T-helper 2 cell (primary cell): ENCODE results near the gene HDAC11.

Experiments
- DNase-seq, 5 experiments: peaks; one replicate each; pipeline versions ENCODE4 v3.0.0 to v3.0.0-alpha.2; 2012 to 2022

The HDAC11 gene

GRCh38 chr3:13526626-13526949 lies 46.5 kb downstream of the HDAC11 start:
- DNase-seq: no peak

- DNase-seq: no peak
Observed at GRCh38 chr3:13528217-13528867, 48.2 kb downstream of the HDAC11 start.

DNA sequence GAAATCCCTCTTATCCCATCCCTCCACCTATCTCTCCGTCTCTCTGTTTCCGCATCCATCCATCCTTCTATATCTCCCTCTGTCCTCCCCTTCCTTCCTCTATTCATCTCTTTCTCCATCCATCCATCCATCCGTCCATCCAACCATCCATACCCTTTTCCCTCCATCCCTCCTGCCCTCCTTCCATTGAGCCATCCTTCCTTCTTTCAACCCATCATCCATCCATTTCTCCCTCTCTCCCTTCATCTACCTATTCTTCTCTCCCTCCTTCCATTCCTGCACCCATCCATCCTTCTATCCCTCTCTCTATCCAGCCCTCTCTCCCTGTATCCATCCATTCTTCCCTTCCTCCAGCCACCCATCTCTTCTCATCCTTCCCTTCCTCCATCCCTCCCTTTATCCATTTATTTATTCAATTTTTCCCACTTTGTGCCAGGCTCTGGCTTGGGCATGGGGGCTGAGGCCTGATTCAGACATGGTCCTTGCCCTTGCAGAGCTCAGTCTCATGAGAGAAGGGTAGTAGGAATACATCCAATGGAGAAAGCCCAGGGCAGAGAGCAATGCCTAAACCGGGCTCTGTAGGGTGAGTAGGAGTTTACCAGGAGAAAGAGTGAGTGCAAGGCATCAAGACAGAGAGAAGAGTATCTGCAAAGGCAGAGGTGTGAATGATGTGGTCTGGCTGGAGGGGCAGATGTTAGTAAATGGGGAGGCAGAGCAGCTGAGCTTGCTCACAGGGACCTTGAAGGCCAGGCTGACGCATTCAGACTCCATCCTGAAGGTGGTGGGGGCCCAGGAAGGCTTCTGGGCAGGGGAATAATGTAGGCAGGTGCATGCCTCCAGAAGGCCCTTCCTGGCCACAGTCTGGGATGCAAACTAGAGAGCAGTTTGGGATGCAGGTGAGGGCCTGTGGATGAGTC lies 49.3 kb downstream of the HDAC11 start:
- DNase-seq: no peak

- DNase-seq: no peak
Observed at GRCh38 chr3:13530241-13531009, 50.3 kb downstream of the HDAC11 start.

- no peak for DNase-seq
Observed at GRCh38 chr3:13532085-13532484, 52.0 kb downstream of the HDAC11 start.

GRCh38 chr3:13532631-13533030 lies 52.5 kb downstream of the HDAC11 start:
- no peak for DNase-seq

- DNase-seq: no peak
Observed at GRCh38 chr3:13533885-13534301, 53.8 kb downstream of the HDAC11 start.

DNA sequence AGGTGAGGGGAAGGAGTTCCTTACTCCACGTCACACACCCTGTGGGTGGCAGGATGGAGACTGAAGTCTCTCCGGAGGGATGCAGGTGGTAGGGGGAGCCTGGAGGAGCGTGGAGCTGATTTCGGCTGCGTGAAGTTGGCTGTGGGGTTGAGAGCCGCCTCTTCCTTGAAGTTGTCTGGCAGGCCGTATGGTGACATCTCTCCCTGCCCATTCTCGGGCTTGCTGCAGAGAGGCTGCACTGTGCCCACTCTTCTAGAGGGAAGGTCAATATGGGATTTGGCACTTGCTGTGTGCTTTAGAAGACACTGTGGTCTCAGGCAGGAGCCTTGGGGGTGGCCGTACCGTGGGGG lies 55.4 kb downstream of the HDAC11 start:
- DNase-seq: no peak

- DNase-seq: no peak
Observed at GRCh38 chr3:13535905-13536304, 55.8 kb downstream of the HDAC11 start.

GRCh38 chr3:13536432-13536831 lies 56.3 kb downstream of the HDAC11 start:
- no peak for DNase-seq

DNA sequence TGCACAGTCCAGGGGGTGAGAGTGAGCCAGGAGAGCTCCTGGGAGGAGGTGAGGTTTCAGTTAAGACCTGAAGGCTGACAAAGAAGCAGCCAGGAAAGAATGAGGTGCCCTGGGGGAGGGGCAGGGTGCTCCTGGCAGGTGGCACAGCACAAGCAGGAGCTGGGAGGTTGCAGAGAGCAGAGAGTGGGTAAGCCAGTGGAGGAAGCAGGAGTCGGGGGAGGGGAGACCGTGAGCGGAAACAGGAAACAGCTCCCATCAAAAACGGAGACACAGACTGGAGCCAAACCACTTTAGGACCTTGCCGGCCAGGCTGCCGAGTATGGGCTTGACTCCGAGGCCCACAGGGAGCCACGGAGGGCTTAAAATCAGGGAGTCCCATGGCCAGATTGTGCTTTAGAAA lies 56.7 kb downstream of the HDAC11 start:
- no peak for DNase-seq

- DNase-seq: no peak
Observed at GRCh38 chr3:13537244-13537908, 57.3 kb downstream of the HDAC11 start.

DNA sequence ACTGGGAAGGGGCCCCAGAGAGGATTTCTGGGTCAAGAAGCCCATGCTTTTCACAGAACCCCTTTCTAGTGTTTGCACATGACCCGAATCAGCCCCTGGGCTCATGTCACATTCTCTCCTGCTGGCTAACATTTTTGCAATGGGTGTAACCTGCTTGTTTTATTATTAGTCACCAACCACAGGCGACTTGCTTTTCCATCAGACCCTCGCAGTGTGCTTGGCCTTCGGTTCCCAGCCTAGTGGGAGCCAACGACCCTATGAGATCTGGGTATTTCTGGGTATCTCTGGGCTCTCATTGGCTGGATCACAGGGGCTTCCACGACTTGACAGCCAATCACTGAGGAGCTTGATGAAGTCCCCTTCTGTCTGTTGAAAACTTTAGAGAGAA lies 57.8 kb downstream of the HDAC11 start:
- no peak for DNase-seq

DNA sequence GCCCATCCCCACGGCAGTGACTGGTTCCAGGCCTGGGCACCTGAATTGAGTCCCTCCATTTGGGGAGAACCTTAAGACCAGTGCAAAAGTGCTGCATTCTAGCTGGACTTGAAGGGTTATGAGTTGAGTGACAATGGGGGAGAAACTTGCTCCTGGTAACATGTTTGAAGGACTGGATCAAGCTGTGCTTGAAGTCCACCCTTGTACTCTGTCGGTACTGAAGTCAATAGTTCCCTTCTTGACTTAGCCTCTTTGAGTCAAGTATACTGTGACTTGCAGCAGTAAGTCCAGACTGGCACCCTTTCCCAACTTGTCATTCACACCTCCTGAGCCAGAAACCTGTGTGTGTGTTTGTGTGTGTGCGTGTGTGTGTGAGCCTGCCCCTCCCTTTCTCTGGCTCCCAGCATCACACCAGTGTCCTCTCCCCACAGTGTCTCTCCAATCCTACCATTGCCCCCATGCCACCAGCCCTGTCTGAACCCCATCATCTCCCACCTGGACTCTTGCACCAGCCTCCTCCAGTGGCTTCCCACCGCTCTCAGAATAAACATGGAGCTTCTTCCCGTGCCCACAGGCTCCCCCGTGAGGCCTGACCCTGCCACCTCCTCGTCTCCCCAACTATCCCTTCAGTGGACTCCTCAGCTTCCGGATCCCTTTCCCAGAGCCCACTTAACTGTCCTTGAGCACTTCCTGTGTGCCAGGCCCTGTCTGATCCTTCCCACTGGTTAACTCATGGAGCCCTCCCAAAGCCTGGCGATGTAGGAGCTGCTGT lies 58.6 kb downstream of the HDAC11 start:
- DNase-seq: no peak

DNA sequence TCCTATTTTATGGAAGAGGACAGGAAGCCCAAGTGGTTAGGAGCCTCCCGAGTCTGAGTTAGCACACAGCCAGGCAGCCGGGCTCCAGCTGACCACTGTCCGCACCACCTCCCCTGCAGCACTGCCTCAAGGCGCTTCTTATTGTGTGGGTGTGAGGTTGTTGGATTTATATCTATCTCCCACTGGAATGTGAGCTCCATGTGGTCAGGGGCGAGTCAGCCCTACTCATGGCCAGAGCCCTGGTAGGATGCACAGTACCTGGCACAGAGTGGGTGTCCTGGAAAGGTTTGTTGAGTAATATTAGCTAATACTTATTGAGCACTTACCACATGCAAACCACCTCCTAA lies 59.2 kb downstream of the HDAC11 start:
- no peak for DNase-seq

DNA sequence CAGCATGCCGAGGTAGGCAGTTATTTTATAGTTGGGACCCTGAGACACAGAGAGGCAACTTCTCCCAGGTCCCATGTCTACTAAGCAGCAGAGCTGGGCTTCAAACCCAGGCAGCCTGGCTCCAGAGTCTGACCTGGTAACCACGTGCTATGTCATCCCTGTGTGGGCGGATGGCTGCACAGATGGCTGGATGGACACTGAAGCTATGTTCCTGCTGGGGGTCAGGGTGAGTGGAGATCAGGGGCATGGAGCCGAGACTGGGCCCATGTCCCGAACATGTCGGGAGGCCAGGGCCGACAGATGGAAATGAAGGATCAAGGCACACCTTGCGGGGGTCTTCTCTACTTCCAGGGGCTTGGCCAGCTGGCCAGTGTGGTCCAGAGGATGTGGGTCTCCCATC lies 59.6 kb downstream of the HDAC11 start:
- DNase-seq: no peak

DNA sequence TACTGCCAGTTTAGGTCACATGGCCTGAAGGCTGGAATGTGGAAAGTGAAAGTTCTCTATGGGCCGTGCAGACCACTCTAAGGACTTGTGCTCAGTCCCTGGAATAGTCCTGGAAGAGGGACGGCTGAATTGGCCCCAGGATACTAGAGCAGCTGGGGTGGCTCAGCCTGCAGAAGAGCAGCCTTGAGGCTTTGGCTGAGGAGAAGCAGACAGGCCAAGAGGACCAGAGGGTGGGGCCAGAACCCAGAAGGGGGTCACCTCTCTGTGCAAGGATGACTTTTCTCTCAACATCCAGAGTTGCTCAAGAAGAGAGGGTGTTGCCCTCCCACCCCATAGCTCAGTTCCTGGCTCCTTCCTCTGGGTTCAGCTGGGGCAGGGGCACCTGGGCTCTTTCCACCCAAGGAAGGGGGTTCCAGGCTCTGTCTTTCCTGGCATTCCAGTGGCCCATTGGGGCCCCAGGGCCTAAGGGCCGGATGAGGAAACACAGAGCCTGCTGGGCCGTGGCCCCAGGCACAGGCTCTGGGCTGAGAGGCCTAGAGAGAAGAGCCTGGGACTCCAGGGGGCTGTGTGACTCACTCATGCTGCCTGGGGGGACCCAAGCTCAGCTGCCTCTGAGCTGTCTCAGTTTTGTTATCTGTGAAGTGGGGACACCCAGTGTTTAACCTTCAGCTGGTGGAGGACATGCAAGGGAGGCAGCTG lies 60.3 kb downstream of the HDAC11 start:
- no peak for DNase-seq

DNA sequence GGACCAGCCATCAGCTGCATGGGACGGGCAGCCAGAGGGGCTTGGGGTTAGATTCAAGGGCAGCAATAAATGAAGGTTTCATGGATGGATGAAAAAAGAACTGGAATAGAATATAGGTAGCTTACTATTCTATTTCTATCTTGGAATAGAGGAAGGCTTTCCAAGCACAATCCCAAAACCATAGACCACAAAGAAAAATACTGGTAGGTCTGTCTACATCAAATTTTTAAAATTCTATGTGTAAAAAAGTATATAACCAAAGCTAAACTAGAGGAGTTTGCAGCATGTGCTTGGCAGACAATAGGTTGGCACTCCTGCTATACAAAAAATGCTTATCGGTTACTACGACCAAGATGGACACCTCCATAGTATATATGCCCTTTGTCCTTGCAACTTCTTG lies 61.6 kb downstream of the HDAC11 start:
- no peak for DNase-seq

- no peak for DNase-seq
Observed at GRCh38 chr3:13542142-13542541, 62.0 kb downstream of the HDAC11 start.

DNA sequence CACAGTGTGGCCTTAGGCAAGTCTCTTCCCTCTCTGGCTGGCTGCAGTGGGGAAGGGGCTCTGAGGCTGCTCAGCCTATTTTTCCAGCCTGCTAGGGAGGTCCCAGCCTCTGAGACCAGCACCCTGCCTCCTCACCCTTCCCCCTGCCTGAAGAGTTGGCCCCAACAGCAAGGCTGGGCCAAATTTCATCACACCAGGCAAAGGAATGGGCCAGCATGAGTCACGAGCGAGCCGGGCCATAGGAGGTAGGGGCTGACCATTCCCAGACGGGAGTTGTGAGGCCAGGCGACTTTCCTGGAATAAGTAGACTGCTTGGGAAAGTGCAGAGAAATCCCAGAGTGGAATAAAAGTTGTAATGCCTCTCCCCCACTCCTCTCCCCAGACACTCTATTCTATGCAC lies 63.1 kb downstream of the HDAC11 start:
- no peak for DNase-seq

DNA sequence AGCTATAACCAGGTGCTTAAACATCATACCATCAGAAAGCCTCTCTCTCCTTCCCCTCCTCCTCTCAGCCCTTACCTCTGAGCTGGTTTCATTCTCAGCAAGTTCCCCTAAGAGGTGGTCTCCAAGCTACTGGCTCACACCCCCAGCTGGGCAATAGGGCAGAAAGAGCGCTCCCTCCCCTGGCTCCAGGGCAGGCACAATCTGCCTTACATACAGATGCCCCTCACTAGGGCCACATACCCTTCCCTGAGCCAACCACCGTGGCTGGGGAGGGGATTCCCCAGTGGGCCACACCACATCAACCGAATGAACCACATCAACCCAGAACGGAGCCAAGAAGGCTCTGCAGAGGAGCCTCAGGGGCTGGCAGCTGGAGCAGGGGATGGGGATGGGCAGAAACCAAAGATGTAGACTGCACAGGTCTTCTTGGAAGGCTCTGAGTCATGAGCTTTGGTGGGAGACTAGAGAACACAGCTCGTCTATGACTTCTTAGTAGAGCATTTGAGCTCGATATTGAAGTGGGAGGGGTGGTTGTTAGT lies 64.3 kb downstream of the HDAC11 start:
- DNase-seq: peak in 3 of 5 experiments; percentile 5 to 65 (median 19)
